RWPE2 (cell line): Measurements from ENCODE around the gene RPL15.

Experiments used
- ATAC-seq: fragments of 200-7000 bp; cut with Tn5 transposase; 3 replicates; pipeline ENCODE4 v1.9.1; 2021; ENCODE audit warnings: low read depth
- DNase-seq: peaks from one replicate; pipeline ENCODE4 v3.0.0-alpha.2; 2020; ENCODE audit warnings: low spot score
- H3K27ac ChIP-seq: fragments of 450-650 bp; 2 replicates; pipeline ENCODE4 v1.5.1; 2017; ENCODE audit warnings: mild to moderate bottlenecking; ENCODE audit not compliant: poor library complexity, severe bottlenecking
- H3K27me3 ChIP-seq: fragments of 250-450 bp; sonication (Bioruptor Pico); 2 replicates; pipeline ENCODE4 v1.5.1; 2021; ENCODE audit warnings: mild to moderate bottlenecking, moderate library complexity; ENCODE audit not compliant: insufficient read depth, poor library complexity, severe bottlenecking
- H3K36me3 ChIP-seq: fragments of 250-450 bp; sonication (Bioruptor Pico); 2 replicates; pipeline ENCODE4 v1.5.1; 2020; ENCODE audit warnings: low read depth, mild to moderate bottlenecking, moderate library complexity
- H3K4me1 ChIP-seq: fragments of 250-450 bp; sonication (Bioruptor Pico); 2 replicates; pipeline ENCODE4 v1.5.1; 2021; ENCODE audit warnings: mild to moderate bottlenecking, moderate library complexity; ENCODE audit not compliant: insufficient read depth, poor library complexity, severe bottlenecking
- H3K4me3 ChIP-seq: fragments of 250-450 bp; sonication (Bioruptor Pico); 2 replicates; pipeline ENCODE4 v1.5.1; 2021; ENCODE audit warnings: mild to moderate bottlenecking, moderate library complexity; ENCODE audit not compliant: severe bottlenecking
- H3K9me3 ChIP-seq: fragments of 250-450 bp; sonication (Bioruptor Pico); 2 replicates; pipeline ENCODE4 v1.5.1; 2021; ENCODE audit warnings: mild to moderate bottlenecking, moderate library complexity; ENCODE audit not compliant: severe bottlenecking
- CTCF ChIP-seq: fragments of 450-650 bp; IDR thresholded peaks from one replicate; pipeline ENCODE4 v1.5.1; 2017; ENCODE audit warnings: mild to moderate bottlenecking, moderate library complexity; ENCODE audit not compliant: poor library complexity, severe bottlenecking

RPL15 gene

DNA sequence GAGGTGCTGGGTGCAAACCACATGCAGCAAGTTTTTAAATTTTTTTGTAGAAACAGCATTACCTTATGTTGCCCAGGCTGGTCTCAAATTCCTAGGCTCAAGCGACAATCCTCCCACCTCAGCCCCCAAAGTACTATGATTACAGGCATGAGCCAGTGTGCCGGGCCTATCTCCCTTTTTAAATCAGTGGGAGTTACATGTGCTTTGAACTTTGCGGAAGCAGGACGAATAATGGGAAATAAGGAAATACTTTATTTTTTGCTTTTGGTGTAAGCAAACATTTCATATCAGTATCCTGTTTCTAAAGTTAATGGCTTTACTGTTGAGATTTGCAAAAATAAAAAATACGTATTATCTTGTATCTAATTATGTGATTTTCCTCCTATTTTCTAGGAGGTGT lies 37.2 kb downstream of the RPL15 start:
- peaks cover 8% of the 10 kb centered on the region for H3K36me3 ChIP-seq
- DNase-seq: no peak
- no peaks in the 10 kb centered on the region for H3K27me3 ChIP-seq
- no peak for TF ChIP-seq CTCF
- no peak for ATAC-seq
- H3K9me3 ChIP-seq: no peaks in the 10 kb centered on the region
- H3K27ac ChIP-seq: no peak overlapping the region
- peaks cover 16% of the 10 kb centered on the region for H3K4me1 ChIP-seq
- no peak overlapping the region for H3K4me3 ChIP-seq

GRCh38 chr3:23956701-23957100 lies 39.8 kb downstream of the RPL15 start:
- no peak for DNase-seq
- peaks cover 19% of the 10 kb centered on the region for H3K4me1 ChIP-seq
- ATAC-seq: no peak
- H3K27me3 ChIP-seq: no peaks in the 10 kb centered on the region
- TF ChIP-seq CTCF: no peak
- H3K9me3 ChIP-seq: no peaks in the 10 kb centered on the region
- H3K4me3 ChIP-seq: no peak overlapping the region
- H3K27ac ChIP-seq: no peak overlapping the region
- H3K36me3 ChIP-seq: peaks cover 22% of the 10 kb centered on the region

- no peak for TF ChIP-seq CTCF
- Histone ChIP-seq H3K9me3 (no peaks in the 10 kb centered on the region), H3K27ac (peak overlapping the region; percentile 75), H3K4me3 (no peak overlapping the region), H3K36me3 (peaks cover 40% of the 10 kb centered on the region), H3K27me3 (no peaks in the 10 kb centered on the region), H3K4me1 (peaks cover 33% of the 10 kb centered on the region)
- peak; percentile 95 for ATAC-seq
- DNase-seq: no peak
Observed at GRCh38 chr3:23959135-23959900, 42.4 kb downstream of the RPL15 start.

GRCh38 chr3:23960649-23961048 lies 43.7 kb downstream of the RPL15 start:
- TF ChIP-seq CTCF: no peak
- no peak overlapping the region for H3K4me3 ChIP-seq
- DNase-seq (no peak), ATAC-seq (no peak)
- no peaks in the 10 kb centered on the region for H3K9me3 ChIP-seq
- H3K27me3 ChIP-seq: no peaks in the 10 kb centered on the region
- peaks cover 34% of the 10 kb centered on the region for H3K4me1 ChIP-seq
- H3K27ac ChIP-seq: peak overlapping the region; percentile 75
- peaks cover 40% of the 10 kb centered on the region for H3K36me3 ChIP-seq

DNA sequence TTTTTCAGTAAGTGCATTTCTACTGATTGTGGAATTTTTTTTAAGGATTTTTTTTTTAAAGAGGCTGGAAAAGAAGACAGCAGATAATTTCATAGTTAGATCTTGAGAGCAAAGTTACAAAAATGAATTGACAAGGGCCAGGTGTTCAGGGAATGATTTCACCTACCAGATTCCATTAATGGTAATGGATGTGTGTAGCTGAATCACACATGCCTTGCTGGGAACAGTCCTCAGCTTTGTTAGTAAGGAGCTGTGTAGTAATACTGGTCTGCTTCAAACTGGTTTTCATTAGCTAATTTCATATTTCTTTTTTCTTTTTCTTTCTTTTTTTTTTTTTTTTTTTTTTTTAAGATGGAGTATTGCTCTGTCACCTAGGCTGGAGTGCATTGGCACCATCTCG lies 44.1 kb downstream of the RPL15 start:
- Histone ChIP-seq H3K36me3 (peaks cover 42% of the 10 kb centered on the region), H3K27me3 (no peaks in the 10 kb centered on the region), H3K4me1 (peaks cover 34% of the 10 kb centered on the region), H3K9me3 (no peaks in the 10 kb centered on the region), H3K4me3 (no peak overlapping the region), H3K27ac (peak overlapping the region; percentile 75)
- TF ChIP-seq CTCF: no peak
- DNase-seq (no peak), ATAC-seq (peak; percentile 51; the same call in 2 of the 3 replicates)
